Left ventricle myocardium inferior (tissue), 1 donor: ENCODE data around the gene PLA2G2F. TPM values are rescaled to one million over a fixed set of nuclear protein-coding genes. Genes with fewer than 3 reads are reported as not detected.

ENCODE experiments used
- DNase-seq: peaks from one replicate; pipeline ENCODE4 v3.0.0-alpha.2; 2020
- H3K27ac ChIP-seq: fragments of 200-600 bp; replicated peaks from 2 replicates; pipeline ENCODE4 v1.8.0; 2021
- H3K27me3 ChIP-seq: fragments of 200-600 bp; 2 replicates; pipeline ENCODE4 v1.8.0; 2021; ENCODE audit warnings: low read depth
- H3K36me3 ChIP-seq: fragments of 200-600 bp; 2 replicates; pipeline ENCODE4 v1.8.0; 2021
- H3K4me1 ChIP-seq: fragments of 200-600 bp; 2 replicates; pipeline ENCODE4 v1.8.0; 2021
- H3K4me3 ChIP-seq: fragments of 200-600 bp; 2 replicates; pipeline ENCODE4 v1.8.0; 2021; ENCODE audit warnings: mild to moderate bottlenecking, moderate library complexity
- H3K9me3 ChIP-seq: fragments of 200-600 bp; replicated peaks from 2 replicates; pipeline ENCODE4 v1.8.0; 2021
- intact Hi-C: fragments of 100-400 bp; cut with micrococcal nuclease; formaldehyde crosslinking; loops from one replicate; pipeline ENCODE4 v1.11.0; 2022
- total RNA-seq: library from RNA; stranded (reverse); fragmentation: NEBNext Ultra II Directional; extraction: Animal tissue kit (Norgen Biotek cat#: 25700); gene quantifications from one replicate; pipeline ENCODE4 v1.2.1, GENCODE V29; 2021
- TF ChIP-seq, protein P1 (sequence below): fragments of 200-600 bp; IDR thresholded peaks from 2 replicates; pipeline ENCODE4 v1.8.0; 2021; ENCODE audit warnings: antibody characterized with exemption, mild to moderate bottlenecking, borderline replicate concordance
- donor health status: DM: no; HTN: yes; CAD: no; lungs with severe emphysema.

The PLA2G2F gene
- total RNA-seq, 1 donor from 2014 or later = not detected

DNA sequence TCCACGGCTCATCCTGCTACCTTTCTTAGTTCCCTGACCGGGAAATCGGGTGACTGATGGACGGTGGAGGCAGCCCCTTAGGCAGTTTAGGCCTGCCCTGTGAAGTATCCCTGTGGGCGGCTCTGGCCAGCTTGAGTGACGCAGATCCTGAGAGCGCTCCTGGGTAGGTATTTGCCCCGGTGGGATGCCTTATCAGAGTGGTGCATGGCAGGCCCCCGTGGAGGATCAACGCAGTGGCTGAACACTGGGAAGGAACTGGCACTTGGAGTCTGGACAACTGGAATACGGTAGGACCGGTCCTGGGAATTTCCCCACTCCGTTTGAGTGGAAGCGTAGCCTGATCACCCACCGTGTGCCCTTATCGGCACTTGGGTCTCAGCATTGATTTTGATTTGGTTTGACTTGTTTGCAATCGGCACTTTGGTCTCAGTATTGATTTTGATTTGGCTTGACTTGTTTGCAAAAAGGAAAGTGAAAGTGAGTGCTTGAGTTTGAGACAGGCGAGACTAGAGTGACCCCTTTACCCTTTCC is 15.2 kb downstream of the PLA2G2F start:
- TF ChIP-seq, protein P1, sequence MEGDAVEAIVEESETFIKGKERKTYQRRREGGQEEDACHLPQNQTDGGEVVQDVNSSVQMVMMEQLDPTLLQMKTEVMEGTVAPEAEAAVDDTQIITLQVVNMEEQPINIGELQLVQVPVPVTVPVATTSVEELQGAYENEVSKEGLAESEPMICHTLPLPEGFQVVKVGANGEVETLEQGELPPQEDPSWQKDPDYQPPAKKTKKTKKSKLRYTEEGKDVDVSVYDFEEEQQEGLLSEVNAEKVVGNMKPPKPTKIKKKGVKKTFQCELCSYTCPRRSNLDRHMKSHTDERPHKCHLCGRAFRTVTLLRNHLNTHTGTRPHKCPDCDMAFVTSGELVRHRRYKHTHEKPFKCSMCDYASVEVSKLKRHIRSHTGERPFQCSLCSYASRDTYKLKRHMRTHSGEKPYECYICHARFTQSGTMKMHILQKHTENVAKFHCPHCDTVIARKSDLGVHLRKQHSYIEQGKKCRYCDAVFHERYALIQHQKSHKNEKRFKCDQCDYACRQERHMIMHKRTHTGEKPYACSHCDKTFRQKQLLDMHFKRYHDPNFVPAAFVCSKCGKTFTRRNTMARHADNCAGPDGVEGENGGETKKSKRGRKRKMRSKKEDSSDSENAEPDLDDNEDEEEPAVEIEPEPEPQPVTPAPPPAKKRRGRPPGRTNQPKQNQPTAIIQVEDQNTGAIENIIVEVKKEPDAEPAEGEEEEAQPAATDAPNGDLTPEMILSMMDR = no peak
- peaks cover 14% of the 10 kb centered on the region for H3K9me3 ChIP-seq
- H3K27ac ChIP-seq = peak overlapping the region; percentile 16
- no peaks in the 10 kb centered on the region for H3K36me3 ChIP-seq
- intact Hi-C loops = loop anchor here (5.0 kb wide), 1 partner anchor 237 kb away; no protein-coding TSS in a partner anchor
- H3K27me3 ChIP-seq = peaks cover 17% of the 10 kb centered on the region
- H3K4me3 ChIP-seq = peak overlapping the region; percentile 41
- peaks cover 18% of the 10 kb centered on the region for H3K4me1 ChIP-seq
- no peak for DNase-seq

DNA sequence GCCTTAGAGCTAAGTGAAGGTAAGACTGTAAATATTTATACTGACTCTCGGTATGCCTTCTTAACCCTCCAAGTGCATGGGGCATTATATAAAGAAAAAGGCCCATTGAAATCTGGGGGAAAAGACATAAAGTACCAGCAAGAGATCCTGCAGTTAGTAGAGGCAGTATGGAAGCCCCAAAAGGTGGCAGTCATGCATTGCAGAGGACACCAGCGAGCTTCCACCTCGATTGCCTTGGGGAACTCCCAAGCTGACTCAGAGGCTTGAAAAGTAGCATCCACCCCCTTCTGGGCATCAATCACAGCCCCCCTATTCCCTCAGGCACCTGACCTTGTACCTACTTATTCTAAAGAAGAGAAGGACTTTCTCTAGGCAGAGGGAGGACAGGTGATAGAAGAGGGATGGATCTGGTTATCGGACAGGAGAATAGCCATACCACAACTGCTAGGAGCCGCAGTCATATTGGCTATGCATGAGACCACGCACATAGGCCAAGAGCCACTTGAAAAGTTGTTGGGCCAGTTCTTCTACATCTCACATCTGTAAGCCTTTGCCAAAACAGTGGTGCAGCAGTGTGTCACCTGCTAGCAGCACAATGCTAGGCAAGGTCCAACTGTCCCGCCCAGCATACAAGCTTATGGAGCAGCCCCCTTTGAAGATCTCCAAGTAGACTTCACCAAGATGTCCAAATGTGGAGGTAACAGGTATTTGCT is 19.4 kb downstream of the PLA2G2F start:
- Histone ChIP-seq H3K9me3 (peaks cover 43% of the 10 kb centered on the region), H3K36me3 (no peaks in the 10 kb centered on the region), H3K4me1 (no peaks in the 10 kb centered on the region), H3K27ac (no peak overlapping the region), H3K27me3 (peaks cover 8% of the 10 kb centered on the region), H3K4me3 (no peak overlapping the region)
- no peak for DNase-seq
- TF ChIP-seq, protein P1 = no peak
- intact Hi-C loops = no loop called here

DNA sequence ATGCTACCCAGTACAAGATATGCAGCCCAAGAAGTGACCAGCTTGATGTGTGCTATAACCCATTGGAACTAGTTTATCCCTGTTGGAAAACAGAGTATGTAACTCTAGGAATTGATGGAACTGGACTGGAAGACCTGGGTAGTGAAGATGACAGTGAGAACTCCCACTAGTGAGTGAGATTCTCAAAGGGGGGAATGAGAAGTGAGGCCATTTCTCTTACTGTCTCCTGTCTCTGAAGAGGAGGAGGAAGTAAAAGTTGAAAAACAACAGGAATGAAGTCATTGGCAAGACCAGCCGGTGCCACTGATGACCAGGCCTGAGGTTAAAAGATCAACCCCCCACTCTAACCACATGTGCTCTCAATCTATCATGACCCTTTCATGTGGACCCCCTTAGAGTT is 20.9 kb downstream of the PLA2G2F start:
- TF ChIP-seq, protein P1 = no peak
- intact Hi-C loops = no loop called here
- Histone ChIP-seq H3K4me1 (peaks cover 10% of the 10 kb centered on the region), H3K4me3 (no peak overlapping the region), H3K27ac (no peak overlapping the region), H3K27me3 (peaks cover 14% of the 10 kb centered on the region), H3K36me3 (no peaks in the 10 kb centered on the region), H3K9me3 (peaks cover 43% of the 10 kb centered on the region)
- DNase-seq = no peak

DNA sequence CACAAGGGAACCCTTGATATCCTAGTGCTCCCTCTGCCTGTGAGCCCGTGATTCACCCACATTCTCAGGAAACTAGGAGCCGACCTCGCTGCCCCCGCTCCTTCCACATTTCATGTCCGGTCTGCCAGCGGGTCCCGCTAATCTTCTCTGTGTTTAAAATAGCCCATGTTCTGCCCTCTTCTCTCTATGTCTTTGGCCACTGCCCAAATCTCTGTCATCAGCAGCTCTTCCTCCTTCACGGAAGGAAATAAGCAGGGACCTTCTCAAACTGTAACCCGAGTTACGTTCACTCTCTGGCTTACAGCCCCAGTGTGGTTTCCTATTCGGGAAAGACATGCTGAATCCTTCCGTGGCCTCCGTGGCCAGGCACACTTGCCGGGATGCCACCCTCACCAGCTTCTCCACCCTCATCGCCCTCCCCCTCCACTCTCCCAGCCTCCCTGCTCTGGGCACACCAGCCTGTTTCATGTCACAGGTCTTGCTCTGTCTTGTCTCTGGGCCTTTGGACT is 25.6 kb downstream of the PLA2G2F start:
- peaks cover 57% of the 10 kb centered on the region for H3K27me3 ChIP-seq
- H3K36me3 ChIP-seq = no peaks in the 10 kb centered on the region
- peaks cover 10% of the 10 kb centered on the region for H3K4me1 ChIP-seq
- intact Hi-C loops = no loop called here
- DNase-seq = peak; percentile 52
- H3K27ac ChIP-seq = peak overlapping the region; percentile 57
- TF ChIP-seq, protein P1 = peak; percentile 32
- no peak overlapping the region for H3K4me3 ChIP-seq
- peaks cover 25% of the 10 kb centered on the region for H3K9me3 ChIP-seq

DNA sequence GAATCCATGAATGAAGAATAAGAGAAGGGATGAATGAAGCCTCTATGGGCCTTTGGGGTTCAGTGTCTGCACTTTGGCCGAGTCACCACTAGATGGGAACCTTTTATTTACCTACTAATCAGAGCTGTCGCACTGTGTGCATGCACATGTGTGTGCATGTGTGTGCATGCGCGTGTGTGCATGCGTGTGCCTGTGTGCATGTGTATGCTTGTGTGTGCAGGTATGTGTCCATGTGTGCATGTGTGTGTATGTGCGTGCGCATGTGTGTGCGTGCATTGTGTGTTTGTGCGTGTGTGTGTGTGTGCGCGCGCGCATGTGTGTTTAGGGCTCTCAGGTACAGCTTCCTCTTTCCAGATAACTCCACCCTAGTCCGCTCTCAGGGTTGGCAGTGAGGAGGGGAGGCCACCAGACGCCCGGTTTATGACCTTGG is 26.4 kb downstream of the PLA2G2F start:
- intact Hi-C loops = no loop called here
- TF ChIP-seq, protein P1 = peak; percentile 26
- Histone ChIP-seq H3K36me3 (no peaks in the 10 kb centered on the region), H3K9me3 (peaks cover 17% of the 10 kb centered on the region), H3K27me3 (peaks cover 59% of the 10 kb centered on the region), H3K4me3 (no peak overlapping the region), H3K4me1 (peaks cover 10% of the 10 kb centered on the region), H3K27ac (no peak overlapping the region)
- no peak for DNase-seq
